ENCODE results near the gene MARS1. TPM values are rescaled to one million over a fixed set of nuclear protein-coding genes. Genes with fewer than 3 reads are reported as not detected.

Gene MARS1
- total RNA-seq, 2 donors from 2014 or later, result 254 to 263 TPM

- no peaks in the 10 kb centered on the region for H3K9me3 ChIP-seq (ENCODE audit: control insufficient read depth, low read length)
- 55 to 80% methylated on average over 5 to 29 of the region's 29 CpGs for WGBS, 2 experiments (ENCODE audit: insufficient coverage in 1 of 2, insufficient read length in 1 of 2)
- Mint-ChIP-seq H3K27me3 (ENCODE audit: insufficient read depth) (peaks cover 74% of the 10 kb centered on the region), H3K36me3 (ENCODE audit: low read depth) (no peaks in the 10 kb centered on the region), H3K9me3 (no peaks in the 10 kb centered on the region), H3K4me3 (peak overlapping the region; percentile 51), H3K4me1 (peaks cover 24% of the 10 kb centered on the region), H3K27ac (no peak overlapping the region)
- no peak overlapping the region for H3K9ac ChIP-seq (ENCODE audit: extremely low read depth, low read length, poor library complexity, severe bottlenecking)
- H3K36me3 ChIP-seq (ENCODE audit: control insufficient read depth, insufficient read depth, low read length), result no peaks in the 10 kb centered on the region
- H3K27ac ChIP-seq (ENCODE audit: low read depth, low read length), result no peak overlapping the region
- peak; percentile 70 for TF ChIP-seq CTCF (conservative IDR thresholded peaks at IDR 0.05)
- H3K27me3 ChIP-seq (ENCODE audit: control insufficient read depth, insufficient read depth, low read length, poor library complexity, severe bottlenecking), result peaks cover 60% of the 10 kb centered on the region
- peak; percentile 85 for DNase-seq
- no peaks in the 10 kb centered on the region for H3K4me1 ChIP-seq (ENCODE audit: control insufficient read depth, insufficient read depth, low read length)
- H3K4me3 ChIP-seq (ENCODE audit: low read length), result peak overlapping the region; percentile 69
Observed at GRCh38 chr12:57476162-57476992, 11.5 kb upstream of the MARS1 start.

- H3K27ac ChIP-seq (ENCODE audit: low read depth, low read length), result no peak overlapping the region
- no peak overlapping the region for H3K9ac ChIP-seq (ENCODE audit: extremely low read depth, low read length, poor library complexity, severe bottlenecking)
- H3K4me1 ChIP-seq (ENCODE audit: control insufficient read depth, insufficient read depth, low read length), result no peaks in the 10 kb centered on the region
- Mint-ChIP-seq H3K36me3 (ENCODE audit: low read depth) (no peaks in the 10 kb centered on the region), H3K27ac (no peak overlapping the region), H3K9me3 (no peaks in the 10 kb centered on the region), H3K4me3 (no peak overlapping the region), H3K27me3 (ENCODE audit: insufficient read depth) (peaks cover 68% of the 10 kb centered on the region), H3K4me1 (peaks cover 29% of the 10 kb centered on the region)
- no peak for DNase-seq
- no peak overlapping the region for H3K4me3 ChIP-seq (ENCODE audit: low read length)
- H3K9me3 ChIP-seq (ENCODE audit: control insufficient read depth, low read length), result no peaks in the 10 kb centered on the region
- no peak for TF ChIP-seq CTCF (conservative IDR thresholded peaks at IDR 0.05)
- peaks cover 53% of the 10 kb centered on the region for H3K27me3 ChIP-seq (ENCODE audit: control insufficient read depth, insufficient read depth, low read length, poor library complexity, severe bottlenecking)
- 92% methylated on average over 6 to 15 of the region's 15 CpGs for WGBS, 2 experiments (ENCODE audit: insufficient coverage in 1 of 2, insufficient read length in 1 of 2)
- H3K36me3 ChIP-seq (ENCODE audit: control insufficient read depth, insufficient read depth, low read length), result no peaks in the 10 kb centered on the region
Observed at GRCh38 chr12:57476993-57477709, 10.7 kb upstream of the MARS1 start.

GRCh38 chr12:57477710-57478681, 9.9 kb upstream of the MARS1 start:
- H3K4me1 ChIP-seq (ENCODE audit: control insufficient read depth, insufficient read depth, low read length), result no peaks in the 10 kb centered on the region
- Mint-ChIP-seq H3K27ac (no peak overlapping the region), H3K9me3 (no peaks in the 10 kb centered on the region), H3K4me3 (no peak overlapping the region), H3K4me1 (peaks cover 29% of the 10 kb centered on the region), H3K36me3 (ENCODE audit: low read depth) (no peaks in the 10 kb centered on the region), H3K27me3 (ENCODE audit: insufficient read depth) (peaks cover 60% of the 10 kb centered on the region)
- no peak overlapping the region for H3K4me3 ChIP-seq (ENCODE audit: low read length)
- no peak for TF ChIP-seq CTCF (conservative IDR thresholded peaks at IDR 0.05)
- peak; percentile 75 for DNase-seq
- H3K27ac ChIP-seq (ENCODE audit: low read depth, low read length), result no peak overlapping the region
- 82 to 84% methylated on average over 5 to 11 of the region's 12 CpGs for WGBS, 2 experiments (ENCODE audit: insufficient coverage in 1 of 2, insufficient read length in 1 of 2)
- no peaks in the 10 kb centered on the region for H3K36me3 ChIP-seq (ENCODE audit: control insufficient read depth, insufficient read depth, low read length)
- no peak overlapping the region for H3K9ac ChIP-seq (ENCODE audit: extremely low read depth, low read length, poor library complexity, severe bottlenecking)
- no peaks in the 10 kb centered on the region for H3K9me3 ChIP-seq (ENCODE audit: control insufficient read depth, low read length)
- peaks cover 45% of the 10 kb centered on the region for H3K27me3 ChIP-seq (ENCODE audit: control insufficient read depth, insufficient read depth, low read length, poor library complexity, severe bottlenecking)

Data from endodermal cell (in vitro differentiated cells).